ENCODE results near the gene LARP6. TPM values are rescaled to one million over a fixed set of nuclear protein-coding genes. Genes with fewer than 3 reads are reported as not detected.

Gene LARP6
- total and polyA plus RNA-seq, 2 of the 4 experiments (the other 2 are of a cell fraction), result 36.4 to 135 TPM

DNA sequence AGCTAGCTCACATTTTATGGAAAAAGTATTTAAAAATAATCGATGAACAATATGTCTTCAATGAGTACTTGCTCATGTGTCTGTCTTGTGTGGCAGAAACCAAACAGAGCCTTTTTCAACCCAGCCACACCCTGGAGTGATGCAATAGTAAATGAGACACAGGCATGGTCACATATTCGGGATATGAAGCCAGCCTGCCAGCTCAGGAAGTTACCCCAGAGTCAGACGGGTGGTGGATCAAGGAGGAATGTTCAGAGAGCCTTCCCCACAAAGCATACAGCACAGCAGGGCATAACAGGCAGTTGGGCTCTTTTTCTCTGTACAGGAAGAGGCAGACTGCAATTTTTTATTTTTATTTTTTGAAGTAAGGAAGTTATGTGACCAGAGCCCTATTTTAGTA, 27.3 kb downstream of the LARP6 start:
- in situ Hi-C loops (cut with MboI; ENCODE audit: low sequenced_read_pairs), result loop anchor here (10.0 kb wide), 1 partner anchor 48 kb away; no protein-coding TSS in a partner anchor
- no peak overlapping the region for H4K5ac ChIP-seq (ENCODE audit: low read depth, low read length)

More for the DNA sequence above, 27.3 kb downstream of the LARP6 start:
- peaks cover 2% of the 10 kb centered on the region for H3K4me1 ChIP-seq (ENCODE audit: control insufficient read depth, insufficient read depth, low read length)
- no peak overlapping the region for H3K4me2 ChIP-seq (ENCODE audit: low read depth, low read length)
- no peak overlapping the region; the same call in 1 of the 2 replicates for H3K18ac ChIP-seq (ENCODE audit: low read depth, low read length)
- peak overlapping the region; percentile 22; the same call in 1 of the 2 replicates for H2BK120ac ChIP-seq (ENCODE audit: low read depth, low read length)
- peak overlapping the region; percentile 25 for H2BK5ac ChIP-seq (ENCODE audit: low read depth, low read length, poor library complexity, severe bottlenecking)
- H3K4me3 ChIP-seq (ENCODE audit: insufficient read depth, low read depth, low read length), result no peak overlapping the region
- no peak overlapping the region for H2AFZ ChIP-seq (replicated peaks; ENCODE audit: low read length, poor library complexity)
- dilution Hi-C loops (cut with HindIII; ENCODE audit: low sequenced_read_pairs, unreplicated experiment), result no loop called here
- ChIA-PET POLR2A (ENCODE audit: unreplicated experiment) (no interaction called here), CTCF (interaction anchor here (1.1 to 3.3 kb wide), 3 partner anchors 15 to 48 kb away, joined by 3 to 28 read pairs (median 6); no protein-coding TSS in a partner anchor)
- H3K79me1 ChIP-seq (ENCODE audit: low read depth in 1 of 2, low read length in 2 of 2), result peaks cover 17 to 37% of the 10 kb centered on the region in 2 experiments
- peak overlapping the region; percentile 1; the same call in 1 of the 2 replicates for H2AK5ac ChIP-seq (ENCODE audit: low read depth, low read length)
- H3K4ac ChIP-seq (ENCODE audit: low read depth, low read length), result peak overlapping the region; percentile 35
- DNase-seq (peak; percentile 74), ATAC-seq (ENCODE audit: low read depth) (peak; percentile 80)
- peak overlapping the region; percentile 61 for H4K91ac ChIP-seq (ENCODE audit: insufficient read depth, low read depth, low read length)
- intact Hi-C loops (cut with micrococcal nuclease), result loop anchor here (5.0 kb wide), 1 partner anchor 66 kb away; the partner anchor contains the start of genes LRRC49 and THAP10
- no peaks in the 10 kb centered on the region for H3K27me3 ChIP-seq (ENCODE audit: control insufficient read depth, insufficient read depth, low read length)
- H3K27ac ChIP-seq (ENCODE audit: insufficient read depth, low read length), result no peak overlapping the region
- H3K23ac ChIP-seq (ENCODE audit: low read depth, low read length), result peak overlapping the region; percentile 19
- H3K14ac ChIP-seq (replicated peaks; ENCODE audit: low read depth, low read length), result peak overlapping the region; percentile 57; the same call in 1 of the 2 replicates
- TF ChIP-seq CEBPB (IDR thresholded peaks at IDR 0.05; ENCODE audit: low read depth, low read length) (peak; percentile 99), CHD1 (IDR thresholded peaks at IDR 0.05; ENCODE audit: low read depth, low read length) (no peak), RCOR1 (IDR thresholded peaks at IDR 0.05; ENCODE audit: insufficient replicate concordance, low read length) (no peak), RAD21 (IDR thresholded peaks at IDR 0.05; ENCODE audit: low read length) (no peak), FOS (IDR thresholded peaks at IDR 0.05; ENCODE audit: low read depth, low read length) (no peak), MXI1 (IDR thresholded peaks at IDR 0.05; ENCODE audit: borderline replicate concordance, low read depth, low read length) (0 out of 2 replicates have a peak, but pooled peaks have one; percentile 40), SMC3 (IDR thresholded peaks at IDR 0.05; ENCODE audit: low read depth, low read length) (peak; percentile 12; the same call in 1 of the 2 replicates)
- TF ChIP-seq, protein P1, sequence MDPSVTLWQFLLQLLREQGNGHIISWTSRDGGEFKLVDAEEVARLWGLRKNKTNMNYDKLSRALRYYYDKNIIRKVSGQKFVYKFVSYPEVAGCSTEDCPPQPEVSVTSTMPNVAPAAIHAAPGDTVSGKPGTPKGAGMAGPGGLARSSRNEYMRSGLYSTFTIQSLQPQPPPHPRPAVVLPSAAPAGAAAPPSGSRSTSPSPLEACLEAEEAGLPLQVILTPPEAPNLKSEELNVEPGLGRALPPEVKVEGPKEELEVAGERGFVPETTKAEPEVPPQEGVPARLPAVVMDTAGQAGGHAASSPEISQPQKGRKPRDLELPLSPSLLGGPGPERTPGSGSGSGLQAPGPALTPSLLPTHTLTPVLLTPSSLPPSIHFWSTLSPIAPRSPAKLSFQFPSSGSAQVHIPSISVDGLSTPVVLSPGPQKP (IDR thresholded peaks at IDR 0.05; ENCODE audit: borderline replicate concordance, low read depth, low read length), result no peak
- peaks cover 10% of the 10 kb centered on the region for H3K9me1 ChIP-seq (ENCODE audit: insufficient read depth, low read length)
- 0 out of 2 replicates have a peak overlapping the region, but pooled peaks have one; percentile 26 for H3K56ac ChIP-seq (ENCODE audit: extremely low read depth, insufficient read depth, low read length)
- no peak overlapping the region for H2AK9ac ChIP-seq (replicated peaks; ENCODE audit: low read depth, low read length, poor library complexity)
- peaks cover 12% of the 10 kb centered on the region for H3K36me3 ChIP-seq (ENCODE audit: control insufficient read depth, insufficient read depth, low read length)
- H4K8ac ChIP-seq (ENCODE audit: low read depth in 2 of 2, low read length in 2 of 2), result peak overlapping the region in 1 of 2 experiments; percentile 72
- H3K9me3 ChIP-seq (ENCODE audit: control insufficient read depth, insufficient read depth, low read length), result no peaks in the 10 kb centered on the region
- no peaks in the 10 kb centered on the region for H4K20me1 ChIP-seq (ENCODE audit: insufficient read depth, low read length)
- BruUV-seq (replicated peaks), result no TSS peak
- peak overlapping the region; percentile 41; the same call in 1 of the 3 replicates for H2BK15ac ChIP-seq (ENCODE audit: low read depth, low read length)
- H3K9ac ChIP-seq (ENCODE audit: low read depth, low read length), result no peak overlapping the region; the same call in 1 of the 2 replicates
- WGBS, 2 experiments (ENCODE audit: extremely low coverage in 2 of 2, insufficient read length in 1 of 2), result no CpG with 5 or more reads among the region's 3 CpGs
- H2BK20ac ChIP-seq (ENCODE audit: low read depth, low read length), result peak overlapping the region; percentile 11; the same call in 1 of the 2 replicates

Measured in IMR-90 (cell line).